Neural cell (in vitro differentiated cells): ENCODE data around the gene PARL. TPM values are rescaled to one million over a fixed set of nuclear protein-coding genes. Genes with fewer than 3 reads are reported as not detected.

Source experiments
- H2AFZ ChIP-seq: fragments of 200-600, 300-800 bp; sonication (generic), shearing (Covaris generic); 2 replicates; pipeline ENCODE4 v1.6.0; 2014; ENCODE audit warnings: low read depth, mild to moderate bottlenecking, antibody characterized with exemption, low read length, moderate library complexity
- H3F3A ChIP-seq: fragments of 200-600 bp; shearing (Covaris generic); 2 replicates; pipeline ENCODE4 v1.6.1; 2016; ENCODE audit warnings: mild to moderate bottlenecking, moderate library complexity, mixed read lengths, antibody characterized with exemption, low read length; ENCODE audit not compliant: insufficient read depth, poor library complexity, severe bottlenecking
- H3K27ac ChIP-seq: fragments of 200-600, 300-800 bp; sonication (generic), shearing (Covaris generic); 2 replicates; pipeline ENCODE4 v1.5.1; 2014; ENCODE audit warnings: mild to moderate bottlenecking, low read length, moderate library complexity
- H3K27me3 ChIP-seq: fragments of 300-800, 200-600 bp; sonication (generic), shearing (Covaris generic); 2 replicates; pipeline ENCODE4 v1.6.0; 2014; ENCODE audit warnings: mild to moderate bottlenecking, low read depth, low read length, moderate library complexity; ENCODE audit not compliant: insufficient read depth
- H3K36me3 ChIP-seq: fragments of 300-800, 200-600 bp; sonication (generic), shearing (Covaris generic); 2 replicates; pipeline ENCODE4 v1.5.1; 2014; ENCODE audit warnings: mild to moderate bottlenecking, antibody characterized with exemption, low read length, moderate library complexity; ENCODE audit not compliant: insufficient read depth
- H3K4me2 ChIP-seq: fragments of 300-800, 200-600 bp; sonication (generic), shearing (Covaris generic); 2 replicates; pipeline ENCODE4 v1.6.0; 2014; ENCODE audit warnings: mild to moderate bottlenecking, low read length
- H3K4me3 ChIP-seq: fragments of 300-800, 200-600 bp; sonication (generic), shearing (Covaris generic); 2 replicates; pipeline ENCODE4 v1.5.1; 2014; ENCODE audit warnings: mild to moderate bottlenecking, low read length, moderate library complexity
- H3K79me2 ChIP-seq: fragments of 200-600 bp; shearing (Covaris generic); replicated peaks from 2 replicates; pipeline ENCODE4 v1.6.0; 2014; ENCODE audit warnings: mild to moderate bottlenecking, low read length, moderate library complexity; ENCODE audit not compliant: insufficient read depth
- H3K9ac ChIP-seq: fragments of 300-800, 200-600 bp; sonication (generic), shearing (Covaris generic); 2 replicates; pipeline ENCODE4 v1.6.1; 2016; ENCODE audit warnings: mild to moderate bottlenecking, low read length, mixed read lengths
- H3K9me2 ChIP-seq: fragments of 200-600 bp; shearing (Covaris generic); 2 replicates; pipeline ENCODE4 v1.6.1; 2016; ENCODE audit warnings: mild to moderate bottlenecking, low read length, mixed read lengths; ENCODE audit not compliant: insufficient read depth
- H3K9me3 ChIP-seq: fragments of 200-600, 300-800 bp; sonication (generic), shearing (Covaris generic); 2 replicates; pipeline ENCODE4 v1.6.1; 2016; ENCODE audit warnings: mild to moderate bottlenecking, mixed run types, low read length, moderate library complexity, mixed read lengths
- H4K20me1 ChIP-seq: fragments of 200-600 bp; shearing (Covaris generic); 2 replicates; pipeline ENCODE4 v1.6.1; 2016; ENCODE audit warnings: mild to moderate bottlenecking, mixed run types; ENCODE audit not compliant: insufficient read depth
- CTCF ChIP-seq: fragments of 450-650 bp; IDR thresholded peaks from 2 replicates; pipeline ENCODE4 v1.5.1; 2014; ENCODE audit warnings: antibody characterized with exemption, mild to moderate bottlenecking, moderate library complexity; ENCODE audit not compliant: poor library complexity, severe bottlenecking
- EP300 ChIP-seq: fragments of 450-650 bp; conservative IDR thresholded peaks from 2 replicates; pipeline ENCODE4 v1.6.1; 2014; ENCODE audit warnings: antibody characterized with exemption, mild to moderate bottlenecking, moderate library complexity; ENCODE audit not compliant: poor library complexity, severe bottlenecking
- EZH2 ChIP-seq: fragments of 200-600, 300-800 bp; shearing (Covaris generic), sonication (generic); IDR thresholded peaks from 2 replicates; pipeline ENCODE4 v1.6.1; 2014; ENCODE audit warnings: antibody characterized with exemption, low read length, borderline replicate concordance, mild to moderate bottlenecking; ENCODE audit not compliant: insufficient read depth, poor library complexity, severe bottlenecking
- MXI1 ChIP-seq: fragments of 450-650 bp; conservative IDR thresholded peaks from 2 replicates; pipeline ENCODE4 v1.6.1; 2014; ENCODE audit warnings: antibody characterized with exemption, mild to moderate bottlenecking; ENCODE audit not compliant: poor library complexity, severe bottlenecking
- POLR2AphosphoS5 ChIP-seq: IDR thresholded peaks from 2 replicates; pipeline ENCODE4 v1.6.1; 2012
- RAD21 ChIP-seq: fragments of 450-650 bp; conservative IDR thresholded peaks from 2 replicates; pipeline ENCODE4 v1.6.1; 2014; ENCODE audit warnings: antibody characterized with exemption, mild to moderate bottlenecking, moderate library complexity
- REST ChIP-seq: IDR thresholded peaks from 2 replicates; pipeline ENCODE4 v1.6.1; 2012; ENCODE audit warnings: borderline replicate concordance
- SMC3 ChIP-seq: fragments of 450-650 bp; conservative IDR thresholded peaks from 2 replicates; pipeline ENCODE4 v1.6.1; 2014; ENCODE audit warnings: antibody characterized with exemption, mild to moderate bottlenecking, moderate library complexity; ENCODE audit not compliant: poor library complexity
- TAF1 ChIP-seq: IDR thresholded peaks from 2 replicates; pipeline ENCODE4 v1.6.1; 2012; ENCODE audit warnings: low read depth
- polyA plus RNA-seq: library from polyadenylated mRNA; depleted of rRNA; stranded (reverse); fragments of >200 nt; gene quantifications from 2 replicates; pipeline ENCODE4 v1.2.3, GENCODE V29; 2014

The PARL gene
- polyA plus RNA-seq, 1 donor from 2014 or later, result 59.2 TPM

- H4K20me1 ChIP-seq, result no peaks in the 10 kb centered on the region
- no peaks in the 10 kb centered on the region for H3K9me2 ChIP-seq
- no peaks in the 10 kb centered on the region for H3K27me3 ChIP-seq
- no peaks in the 10 kb centered on the region for H3K9me3 ChIP-seq
- no peak overlapping the region for H3K4me2 ChIP-seq
- no peak overlapping the region for H3K9ac ChIP-seq
- TF ChIP-seq EZH2, result no peak
- TF ChIP-seq EP300, result no peak
- TF ChIP-seq POLR2AphosphoS5, result no peak
- TF ChIP-seq TAF1, result no peak
- no peak for TF ChIP-seq MXI1
- TF ChIP-seq REST, result no peak
- no peak for TF ChIP-seq RAD21
- TF ChIP-seq CTCF, result no peak
- TF ChIP-seq SMC3, result no peak
- no peak overlapping the region for H2AFZ ChIP-seq
- no peak overlapping the region for H3K27ac ChIP-seq
- no peaks in the 10 kb centered on the region for H3F3A ChIP-seq
- H3K4me3 ChIP-seq, result no peak overlapping the region
- H3K79me2 ChIP-seq, result no peaks in the 10 kb centered on the region
- no peaks in the 10 kb centered on the region for H3K36me3 ChIP-seq
Observed at GRCh38 chr3:183911763-183912506, 27.3 kb upstream of the PARL start.

- H3K4me3 ChIP-seq, result no peak overlapping the region
Observed at GRCh38 chr3:183911087-183911486, 26.4 kb upstream of the PARL start.

More at GRCh38 chr3:183911087-183911486, 26.4 kb upstream of the PARL start:
- H4K20me1 ChIP-seq, result no peaks in the 10 kb centered on the region
- H3K9me3 ChIP-seq, result no peaks in the 10 kb centered on the region
- H3K9me2 ChIP-seq, result no peaks in the 10 kb centered on the region
- no peak for TF ChIP-seq SMC3
- TF ChIP-seq CTCF, result no peak
- TF ChIP-seq REST, result no peak
- no peak for TF ChIP-seq EP300
- no peaks in the 10 kb centered on the region for H3F3A ChIP-seq
- no peak overlapping the region for H3K4me2 ChIP-seq
- no peaks in the 10 kb centered on the region for H3K27me3 ChIP-seq
- H3K27ac ChIP-seq, result no peak overlapping the region
- no peaks in the 10 kb centered on the region for H3K36me3 ChIP-seq
- H3K79me2 ChIP-seq, result no peaks in the 10 kb centered on the region
- H2AFZ ChIP-seq, result no peak overlapping the region
- H3K9ac ChIP-seq, result no peak overlapping the region
